GM12801 (cell line): ENCODE results near the gene CHST5.

Experiments
- CTCF ChIP-seq: IDR thresholded peaks from one replicate; pipeline ENCODE4 v1.5.1; 2011; ENCODE audit warnings: control low read depth; ENCODE audit not compliant: insufficient read length; ENCODE audit errors: extremely low read depth

Gene CHST5

GRCh38 chr16:75529959-75530358 is 5.9 kb downstream of the CHST5 start:
- no peak for TF ChIP-seq CTCF

DNA sequence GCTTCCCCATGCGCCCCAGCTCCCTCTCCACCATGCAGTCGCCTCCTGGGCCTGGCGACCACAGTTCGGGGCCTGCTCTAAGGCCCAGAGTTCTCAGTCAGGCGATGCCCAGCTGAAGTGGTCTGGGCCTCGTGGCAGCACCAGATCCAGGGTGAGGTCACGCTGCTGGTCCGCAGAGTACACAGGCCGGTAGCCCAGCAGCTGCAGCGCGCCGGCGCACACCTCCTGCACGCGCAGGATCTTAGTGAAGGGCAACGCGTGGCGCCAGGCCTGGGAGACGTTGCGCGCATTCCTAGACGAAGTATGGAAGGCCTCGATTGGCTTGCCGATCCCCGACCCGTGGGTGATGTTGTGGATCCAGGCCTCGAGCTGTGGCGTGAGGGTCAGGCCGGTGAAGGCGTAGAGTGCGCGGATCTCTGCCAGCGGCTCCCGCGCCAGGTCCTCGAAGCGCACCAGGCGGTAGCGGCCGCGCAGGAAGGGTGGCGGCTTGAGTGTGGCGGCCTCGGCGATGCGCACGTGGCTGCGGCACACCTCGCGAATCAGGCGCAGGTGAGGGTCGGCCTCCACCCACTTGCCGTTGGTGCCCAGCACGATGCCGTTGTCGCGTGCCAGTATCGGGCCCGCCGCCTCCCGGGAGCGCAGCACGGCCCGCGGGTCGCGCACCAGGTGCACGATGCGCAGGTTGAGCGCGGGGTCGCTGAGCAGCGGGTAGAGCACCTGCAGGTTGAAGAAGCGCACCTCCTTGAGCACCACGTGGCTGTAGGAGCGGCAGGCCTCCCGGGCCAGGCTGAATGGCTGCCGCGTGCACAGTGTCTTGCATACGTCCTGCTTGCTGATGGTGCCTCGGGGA is 6.6 kb downstream of the CHST5 start:
- TF ChIP-seq CTCF: no peak

DNA sequence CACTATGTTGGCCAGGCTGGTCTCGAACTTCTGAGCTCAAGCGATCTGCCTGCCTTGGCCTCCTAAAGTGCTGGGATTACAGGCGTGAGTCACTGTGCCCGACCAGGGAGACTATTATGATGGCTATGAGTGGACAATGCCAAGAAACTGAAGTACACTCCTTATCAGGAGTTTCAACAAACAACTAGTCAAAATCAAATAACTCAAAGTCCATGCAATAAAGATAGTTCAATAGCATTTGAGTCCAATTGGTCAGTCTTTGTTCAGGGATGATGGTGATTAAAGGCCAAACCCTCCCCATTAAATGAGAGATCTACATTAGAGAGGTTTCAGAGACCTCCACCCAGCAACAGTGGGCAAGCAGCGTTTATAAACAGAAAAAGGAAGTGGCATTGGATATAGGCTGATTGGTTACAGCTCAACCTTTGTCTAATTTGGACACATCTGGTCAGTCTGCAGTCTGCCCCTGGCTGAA is 8.0 kb downstream of the CHST5 start:
- no peak for TF ChIP-seq CTCF

- TF ChIP-seq CTCF: no peak
Observed at GRCh38 chr16:75526032-75526790, 9.7 kb downstream of the CHST5 start.

GRCh38 chr16:75519175-75519574 is 16.7 kb downstream of the CHST5 start:
- TF ChIP-seq CTCF: no peak

DNA sequence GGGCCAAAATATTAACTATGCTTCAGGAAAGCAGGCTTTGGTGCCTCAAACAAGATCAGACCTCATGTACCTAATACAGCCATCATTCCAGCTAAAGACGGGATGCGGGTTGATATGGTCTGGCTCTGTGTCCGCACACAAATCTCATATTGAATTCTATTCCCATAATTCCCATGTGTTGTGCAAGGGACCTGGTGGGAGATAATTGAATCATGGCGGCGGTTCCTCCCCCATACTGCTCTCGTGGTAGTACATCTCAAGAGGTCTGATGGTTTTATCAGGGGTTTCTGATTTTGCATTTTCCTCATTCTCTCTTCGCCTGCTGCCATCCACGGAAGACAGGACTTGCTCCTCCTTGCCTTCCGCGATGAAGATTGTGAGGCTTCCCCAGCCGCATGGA is 21.6 kb downstream of the CHST5 start:
- no peak for TF ChIP-seq CTCF

- TF ChIP-seq CTCF: no peak
Observed at GRCh38 chr16:75506574-75506973, 29.3 kb downstream of the CHST5 start.
